Measurements from ENCODE around the gene COL2A1.

The COL2A1 gene

GRCh38 chr12:47988073-47989022 is 15.9 kb downstream of the COL2A1 start:
- no peak for DNase-seq

GRCh38 chr12:47987411-47988072 is 16.7 kb downstream of the COL2A1 start:
- DNase-seq = no peak

DNA sequence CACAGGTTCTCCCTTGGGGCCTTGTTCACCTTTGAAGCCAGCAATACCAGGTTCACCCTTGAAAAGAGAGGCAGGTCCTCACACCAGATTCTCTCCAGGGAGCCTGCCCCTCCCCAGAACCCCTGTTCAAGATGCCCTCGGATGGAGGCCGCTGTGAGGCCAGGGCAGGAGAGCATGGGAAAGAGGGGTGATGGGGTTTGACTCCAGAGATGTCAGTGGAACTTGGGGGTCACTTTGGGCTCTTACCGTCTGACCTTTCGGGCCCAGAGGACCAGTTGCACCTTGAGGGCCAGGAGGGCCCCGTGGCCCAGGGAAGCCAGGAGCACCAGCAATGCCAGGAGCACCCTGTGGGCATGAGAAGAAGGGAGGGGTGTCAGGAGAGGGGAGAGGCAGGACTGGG is 17.4 kb downstream of the COL2A1 start:
- DNase-seq = no peak

DNA sequence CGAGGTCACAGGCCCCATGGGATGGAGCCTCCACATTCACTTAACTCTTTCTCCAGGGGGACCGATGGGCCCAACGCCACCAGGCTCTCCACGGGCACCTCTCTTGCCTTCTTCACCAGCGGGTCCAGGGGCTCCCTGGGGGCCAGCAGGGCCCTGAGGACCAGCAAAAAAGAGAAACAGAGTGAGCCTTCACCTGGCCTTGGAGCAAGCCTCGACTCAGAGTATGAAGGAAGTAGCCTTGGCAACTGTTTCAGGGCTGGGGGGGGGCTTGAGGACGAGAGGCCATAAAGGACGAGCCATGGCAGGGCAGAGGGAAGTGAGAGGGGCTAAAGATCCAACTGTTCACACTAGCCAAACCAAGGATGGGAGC is 18.0 kb downstream of the COL2A1 start:
- no peak for DNase-seq

DNA sequence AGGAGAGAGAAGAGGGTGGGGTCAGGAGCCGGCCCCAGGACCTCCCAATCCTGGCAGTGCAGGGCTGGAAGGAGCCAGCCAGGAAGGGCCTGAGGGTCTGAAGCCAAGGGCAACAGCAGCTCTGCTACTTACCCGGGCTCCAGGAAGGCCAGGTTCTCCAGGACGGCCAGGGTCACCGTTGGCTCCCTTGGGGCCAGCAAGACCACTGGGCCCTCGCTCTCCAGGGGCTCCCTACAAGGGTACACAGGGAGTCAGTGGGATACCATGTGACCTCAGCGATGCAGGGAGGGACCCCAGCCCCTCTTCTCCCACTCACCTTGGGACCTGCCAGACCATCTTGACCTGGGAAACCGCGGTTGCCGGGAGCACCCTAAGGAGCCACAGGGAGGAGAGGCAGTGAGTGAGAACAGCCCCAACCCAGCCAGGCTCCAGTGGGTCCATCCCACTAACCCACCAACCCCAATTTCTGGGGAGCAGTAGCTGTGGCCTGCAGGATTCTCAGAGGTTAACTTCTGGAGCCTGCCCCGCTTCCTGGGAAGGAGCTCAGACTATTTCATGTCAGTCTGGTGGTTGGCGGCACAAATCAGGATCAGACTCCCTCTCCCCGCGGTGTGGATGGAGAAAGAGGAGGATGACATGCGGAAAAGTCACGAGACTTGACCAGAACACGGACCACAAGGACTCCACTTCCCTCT is 18.5 kb downstream of the COL2A1 start:
- no peak for DNase-seq

GRCh38 chr12:47984331-47984801 is 19.9 kb downstream of the COL2A1 start:
- no peak for DNase-seq

GRCh38 chr12:47983541-47984115 is 20.6 kb downstream of the COL2A1 start:
- DNase-seq = no peak

- no peak for DNase-seq
Observed at GRCh38 chr12:47982770-47983169, 21.5 kb downstream of the COL2A1 start.

DNA sequence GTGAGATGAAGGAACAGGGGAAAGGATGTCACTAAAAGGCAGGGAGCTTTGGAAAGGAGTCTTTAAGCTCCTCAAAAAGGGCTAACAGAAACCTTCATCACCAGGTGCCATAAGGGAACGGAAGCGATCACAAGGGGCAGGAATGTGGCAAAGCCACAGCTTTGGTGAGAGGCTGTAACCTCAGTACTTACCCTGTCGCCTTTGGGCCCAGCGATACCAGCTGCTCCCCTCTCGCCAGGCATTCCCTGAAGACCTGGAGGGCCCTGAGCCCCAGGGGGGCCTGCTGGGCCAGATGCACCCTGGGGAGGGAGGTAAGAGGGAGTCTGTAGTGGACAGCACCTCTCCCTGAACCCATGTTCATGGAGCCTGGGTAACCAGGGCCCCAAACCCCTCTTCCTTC is 22.0 kb downstream of the COL2A1 start:
- no peak for DNase-seq

GRCh38 chr12:47981496-47982260 is 22.6 kb downstream of the COL2A1 start:
- no peak for DNase-seq

DNA sequence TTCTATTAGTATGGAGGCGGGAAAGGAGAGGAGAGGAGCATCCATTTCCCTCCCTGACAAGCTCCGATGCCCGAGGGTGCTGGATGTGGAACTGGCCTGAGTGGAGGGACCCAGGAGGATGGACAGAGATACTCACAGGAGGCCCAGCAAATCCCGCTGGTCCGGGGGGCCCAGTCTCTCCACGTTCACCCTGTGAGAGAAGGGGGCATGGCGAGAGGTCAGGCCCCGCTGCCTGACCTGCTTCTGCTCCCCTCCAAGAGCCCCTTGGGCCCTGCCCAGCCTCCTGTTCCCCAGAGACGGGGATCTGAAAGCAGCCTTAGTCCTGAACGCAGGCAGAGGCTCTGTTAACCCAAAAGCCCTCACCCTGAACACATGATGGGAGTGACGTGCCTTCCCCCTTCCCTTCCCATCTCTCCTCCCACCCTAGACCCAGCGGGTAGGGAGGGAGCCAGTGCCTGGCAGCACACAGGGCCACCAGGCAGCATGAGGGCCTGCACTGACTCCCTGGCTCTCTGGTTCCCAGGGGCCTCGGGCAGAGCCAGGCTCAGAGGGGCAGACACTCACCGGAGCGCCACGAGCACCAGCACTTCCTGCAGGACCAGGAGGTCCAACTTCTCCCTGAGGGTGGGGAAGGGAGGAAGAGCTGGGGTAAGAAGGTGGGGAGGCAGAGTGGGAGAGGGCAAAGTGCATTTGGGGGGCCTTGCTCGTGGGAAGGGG is 23.3 kb downstream of the COL2A1 start:
- DNase-seq = no peak

- DNase-seq = no peak
Observed at GRCh38 chr12:47980197-47980596, 24.1 kb downstream of the COL2A1 start.

GRCh38 chr12:47979686-47980085 is 24.6 kb downstream of the COL2A1 start:
- DNase-seq = no peak

DNA sequence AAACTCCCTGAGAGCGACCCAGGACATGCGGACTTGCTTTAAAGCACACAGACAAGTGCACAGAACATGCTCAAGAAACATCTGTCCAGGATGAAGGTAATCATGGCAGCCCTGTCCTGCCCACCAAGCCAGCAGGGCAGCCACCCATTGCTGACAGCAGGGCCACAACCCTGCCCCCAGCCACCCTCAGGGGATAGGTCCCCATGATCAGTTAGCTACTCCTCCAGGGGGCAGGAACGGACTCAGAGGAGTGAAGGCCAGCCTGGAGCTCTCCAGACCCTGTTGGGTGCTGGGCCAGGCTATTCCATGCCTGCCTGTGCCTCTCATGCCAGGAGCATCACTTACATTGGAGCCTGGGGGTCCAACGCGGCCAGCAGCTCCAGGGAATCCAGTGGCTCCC is 25.1 kb downstream of the COL2A1 start:
- no peak for DNase-seq

GRCh38 chr12:47978598-47978873 is 25.7 kb downstream of the COL2A1 start:
- DNase-seq = no peak

GRCh38 chr12:47977772-47978597 is 26.3 kb downstream of the COL2A1 start:
- DNase-seq = no peak

GRCh38 chr12:47977046-47977771 is 27.1 kb downstream of the COL2A1 start:
- no peak for DNase-seq

DNA sequence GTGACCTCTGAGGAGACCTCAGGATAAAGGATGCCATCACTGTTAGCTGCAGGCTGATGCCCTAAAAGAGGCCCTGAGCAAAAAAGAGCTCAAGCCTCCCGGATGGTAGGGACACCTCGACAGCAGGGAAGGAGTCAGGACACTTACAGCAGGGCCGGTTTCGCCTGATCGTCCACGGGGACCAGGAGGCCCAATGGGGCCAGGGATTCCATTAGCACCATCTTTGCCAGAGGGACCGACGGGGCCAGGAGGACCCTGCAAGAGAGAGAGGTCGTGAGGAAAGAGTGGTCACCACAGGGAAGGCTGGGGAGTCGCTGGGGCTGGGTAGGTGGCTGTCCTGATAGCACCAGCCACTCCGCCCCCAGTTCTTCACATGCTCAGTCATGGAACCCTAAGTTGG is 28.5 kb downstream of the COL2A1 start:
- no peak for DNase-seq

DNA sequence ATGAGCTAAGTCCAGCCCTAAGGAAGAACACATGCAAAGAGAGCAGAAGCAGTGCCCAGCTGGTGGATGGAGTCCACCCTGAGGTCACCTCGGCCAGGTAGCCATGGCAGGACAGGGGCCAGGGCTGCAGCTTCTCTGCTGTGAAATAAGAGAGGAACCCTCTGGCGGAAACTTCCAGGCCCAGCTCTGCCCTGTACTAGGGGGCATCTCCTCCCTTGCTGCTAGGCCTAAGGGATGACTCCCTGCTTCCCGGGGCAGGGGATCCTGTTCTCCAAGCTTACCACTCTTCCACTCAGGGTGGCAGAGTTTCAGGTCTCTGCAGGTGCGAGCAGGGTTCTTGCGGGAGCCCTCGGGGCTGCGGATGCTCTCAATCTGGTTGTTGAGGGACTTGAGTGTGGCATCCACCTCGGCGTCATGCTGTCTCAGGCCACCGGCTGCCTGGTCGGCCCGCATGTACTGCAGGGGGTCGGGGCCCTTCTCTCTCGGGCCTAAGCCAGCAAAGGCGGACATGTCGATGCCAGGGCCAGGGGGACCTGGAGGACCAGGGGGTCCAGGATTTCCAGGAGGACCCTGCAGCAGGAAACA is 29.1 kb downstream of the COL2A1 start:
- no peak for DNase-seq

DNA sequence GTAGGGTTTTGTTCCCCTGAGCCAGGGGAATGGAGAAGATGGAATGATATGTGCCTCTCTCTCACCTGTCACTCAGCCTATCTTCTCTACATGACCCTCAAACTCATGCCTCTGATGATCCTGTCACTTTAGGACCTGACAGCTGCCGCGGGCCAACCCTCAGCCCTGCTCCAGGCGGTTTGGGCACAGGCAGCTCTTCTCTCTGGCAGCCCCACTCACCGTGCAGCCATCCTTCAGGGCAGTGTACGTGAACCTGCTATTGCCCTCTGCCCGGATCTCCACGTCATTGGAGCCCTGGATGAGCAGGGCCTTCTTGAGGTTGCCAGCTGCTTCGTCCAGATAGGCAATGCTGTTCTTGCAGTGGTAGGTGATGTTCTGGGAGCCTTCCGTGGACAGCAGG is 30.4 kb downstream of the COL2A1 start:
- DNase-seq = no peak

Measured in DMS 273 treated with DMSO at 0.1 percent for 48 hours (cell line).